GM12864 (cell line): Measurements from ENCODE around the gene ACAD11.
"Not testable (repeated sequence)": the region's sequence is repeated elsewhere in the genome, so short reads cannot be mapped to it uniquely, and the experiment has no call there.

ENCODE experiments used
- DNase-seq: peaks from one replicate; pipeline ENCODE4 v3.0.0-alpha.2; 2011; ENCODE audit warnings: low read depth
- H3K4me3 ChIP-seq: 2 replicates; pipeline ENCODE4 v1.5.1; 2011; ENCODE audit warnings: mild to moderate bottlenecking, low read depth, low read length, control low read depth
- CTCF ChIP-seq: IDR thresholded peaks from 2 replicates; pipeline ENCODE4 v1.5.1; 2011; ENCODE audit warnings: low read depth, mild to moderate bottlenecking, moderate library complexity, low read length, control low read depth, inconsistent platforms; ENCODE audit errors: missing control alignments

The ACAD11 gene

GRCh38 chr3:132556508-132557159 is 103.0 kb downstream of the ACAD11 start:
- no peak for DNase-seq
- no peak for TF ChIP-seq CTCF
- no peak overlapping the region for H3K4me3 ChIP-seq

GRCh38 chr3:132556036-132556386 is 103.6 kb downstream of the ACAD11 start:
- not testable (repeated sequence) for H3K4me3 ChIP-seq, DNase-seq

GRCh38 chr3:132555306-132556035 is 104.1 kb downstream of the ACAD11 start:
- TF ChIP-seq CTCF = no peak
- DNase-seq = no peak
- H3K4me3 ChIP-seq = no peak overlapping the region

- H3K4me3 ChIP-seq = no peak overlapping the region
- no peak for TF ChIP-seq CTCF
- DNase-seq = no peak
Measured at GRCh38 chr3:132554437-132554836, 105.2 kb downstream of the ACAD11 start.

- TF ChIP-seq CTCF = no peak
- H3K4me3 ChIP-seq = no peak overlapping the region
- DNase-seq = no peak
Measured at GRCh38 chr3:132553826-132554225, 105.8 kb downstream of the ACAD11 start.

GRCh38 chr3:132550579-132551305 is 108.9 kb downstream of the ACAD11 start:
- TF ChIP-seq CTCF = no peak
- DNase-seq = no peak

GRCh38 chr3:132549890-132550578 is 109.6 kb downstream of the ACAD11 start:
- no peak for DNase-seq
- TF ChIP-seq CTCF = no peak
- no peak overlapping the region for H3K4me3 ChIP-seq

More at GRCh38 chr3:132550579-132551305, 108.9 kb downstream of the ACAD11 start:
- H3K4me3 ChIP-seq = no peak overlapping the region
